ENCODE data around the gene ZBTB7C. TPM values are rescaled to one million over a fixed set of nuclear protein-coding genes. Genes with fewer than 3 reads are reported as not detected.

Gene ZBTB7C
- total and polyA plus RNA-seq, 2 of the 8 experiments (the other 6 are each of a cell fraction or from before 2014, with no cell fraction given): 0.15 to 0.45 TPM

DNA sequence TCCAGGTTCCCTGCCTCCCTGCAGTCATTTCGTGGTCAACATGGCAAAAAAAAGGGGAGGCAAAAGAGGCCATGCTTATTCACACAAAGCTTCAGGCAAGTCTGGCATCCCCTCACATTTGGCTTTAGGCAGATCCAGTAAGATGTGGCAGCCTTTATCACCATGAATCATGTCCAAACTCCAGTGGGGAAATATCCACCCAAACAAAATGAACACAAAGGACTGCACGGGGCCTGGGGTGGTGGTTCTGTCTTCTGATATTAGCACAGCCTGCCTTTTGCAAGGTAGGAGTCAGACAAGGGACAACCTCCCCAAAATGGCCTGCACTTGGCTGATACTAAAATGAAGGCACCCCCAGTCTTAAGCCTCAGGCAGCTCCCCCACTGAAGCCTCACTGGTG is 129.9 kb downstream of the ZBTB7C start (continued):
- no peak for TF ChIP-seq KDM4A (IDR thresholded peaks at IDR 0.05; ENCODE audit: low read depth, low read length, severe bottlenecking)
